Pons (tissue), 1 donor: Measurements from ENCODE around the gene BMPR1B.
"Not testable (repeated sequence)": the region's sequence is repeated elsewhere in the genome, so short reads cannot be mapped to it uniquely, and the experiment has no call there.

Experiments
- DNase-seq: peaks from one replicate; pipeline ENCODE4 v3.0.0-alpha.2; 2016; ENCODE audit warnings: low spot score

Gene BMPR1B

DNA sequence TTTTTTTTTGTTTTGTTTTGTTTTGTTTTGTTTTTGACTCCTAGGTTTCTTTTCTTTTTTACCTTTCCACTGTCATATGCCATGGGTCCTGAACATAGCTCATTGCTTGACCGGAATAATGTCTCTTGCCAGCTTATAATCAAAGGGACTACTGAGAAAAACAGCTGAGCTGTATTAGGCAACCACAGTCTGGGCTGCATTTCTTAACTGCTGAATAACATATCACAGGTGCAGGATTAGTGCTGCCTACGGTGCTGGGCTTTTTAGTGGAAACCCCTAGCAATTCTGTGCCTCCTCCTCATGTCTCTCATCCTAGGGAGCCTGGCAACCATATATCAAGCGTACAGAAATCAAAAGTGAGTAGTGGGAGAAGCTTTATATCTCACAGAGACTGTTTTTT lies 333.5 kb downstream of the BMPR1B start:
- no peak for DNase-seq

DNA sequence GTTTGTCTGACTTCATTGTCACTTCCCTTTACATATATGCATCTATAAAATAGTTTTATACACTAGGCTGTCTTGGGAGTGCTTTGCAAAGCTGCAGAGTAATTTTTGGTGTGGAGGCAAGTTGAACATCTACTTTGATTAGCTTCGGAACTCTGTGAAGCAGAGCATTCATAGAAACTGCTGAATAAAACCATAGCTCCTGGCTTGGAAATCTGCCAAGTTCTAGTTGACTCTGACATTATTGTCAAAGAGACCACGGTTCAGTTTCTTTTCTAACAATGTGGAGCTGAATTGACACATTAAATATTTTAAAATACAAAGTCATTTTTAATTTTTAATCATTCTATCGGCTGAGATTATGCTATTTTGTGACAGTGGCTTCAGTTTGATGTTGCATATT lies 335.0 kb downstream of the BMPR1B start:
- no peak for DNase-seq

DNA sequence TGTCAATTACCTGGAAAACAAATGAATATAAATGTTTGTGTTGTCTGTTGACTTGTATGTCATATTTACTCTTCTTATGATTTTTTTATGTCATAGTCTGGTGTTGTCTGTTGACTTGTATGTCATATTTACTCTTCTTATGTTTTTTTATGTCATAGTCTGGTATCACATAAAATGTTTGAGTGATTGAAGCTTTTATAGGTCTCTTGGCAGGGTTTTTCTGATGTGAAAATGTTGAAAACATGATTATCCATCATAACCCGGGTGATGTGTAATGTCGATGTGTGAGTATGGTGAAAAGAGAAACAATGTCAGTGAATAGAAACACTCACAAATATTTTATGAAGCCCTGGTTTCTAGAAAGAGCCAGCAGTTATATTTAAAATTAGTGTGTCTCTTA lies 335.7 kb downstream of the BMPR1B start:
- DNase-seq, result no peak

GRCh38 chr4:95093936-95094929 lies 336.5 kb downstream of the BMPR1B start:
- DNase-seq, result no peak

DNA sequence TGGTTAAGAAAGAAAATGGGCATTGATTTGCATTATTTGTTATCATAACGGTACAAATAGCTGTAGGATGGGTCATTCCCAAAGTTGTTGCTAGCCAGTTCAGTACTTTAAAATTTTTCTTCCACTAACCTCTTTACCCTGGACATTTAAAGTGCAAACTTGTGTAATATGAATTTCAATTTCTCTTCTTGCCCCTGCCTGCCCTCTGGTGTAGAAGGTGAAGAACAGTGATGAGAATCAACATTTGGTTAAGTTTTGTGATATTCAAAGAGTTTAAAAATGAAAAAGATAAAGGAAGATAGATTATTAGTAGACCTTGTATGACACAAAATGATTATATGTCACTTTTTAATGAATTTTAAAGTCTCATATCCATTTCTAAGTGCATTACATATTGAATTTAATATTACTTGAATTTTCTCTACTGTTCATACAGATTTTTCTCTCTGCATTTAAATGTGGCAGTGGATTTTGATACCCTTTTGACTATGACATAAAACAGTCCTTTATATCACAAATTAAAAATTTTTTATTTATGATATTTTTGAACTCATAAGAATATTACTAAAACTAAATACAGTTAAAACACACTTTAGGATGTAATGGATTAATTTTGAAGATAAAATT lies 337.7 kb downstream of the BMPR1B start:
- peak; percentile 48 for DNase-seq

DNA sequence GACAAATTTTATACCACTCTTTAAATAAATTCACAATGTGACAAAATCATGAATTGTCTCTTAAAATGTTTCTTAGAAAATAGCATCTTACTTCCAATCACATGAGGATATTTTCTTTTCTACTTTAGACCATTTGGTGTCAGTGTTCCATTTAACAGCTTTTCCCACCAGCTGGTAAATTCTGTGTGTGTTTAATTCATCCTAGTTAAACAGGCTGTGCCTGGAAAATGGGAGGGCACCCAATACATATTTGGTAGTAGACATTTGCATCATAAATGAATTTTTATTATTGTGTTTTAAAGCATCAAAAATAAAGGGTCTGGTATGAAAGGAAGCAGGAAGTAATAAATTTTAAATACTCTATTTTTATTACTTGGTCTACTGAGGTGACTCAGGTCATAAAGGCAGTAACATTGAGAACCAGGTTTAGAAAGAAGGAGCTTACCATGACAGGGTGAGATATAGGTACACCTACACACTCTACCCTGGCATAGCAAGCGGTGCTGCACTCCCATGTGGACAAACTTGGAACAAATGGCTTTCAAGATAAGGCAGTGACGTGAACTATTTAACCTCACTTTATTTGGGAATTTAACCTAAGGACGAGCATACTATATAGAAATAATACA lies 344.5 kb downstream of the BMPR1B start:
- DNase-seq, result no peak

DNA sequence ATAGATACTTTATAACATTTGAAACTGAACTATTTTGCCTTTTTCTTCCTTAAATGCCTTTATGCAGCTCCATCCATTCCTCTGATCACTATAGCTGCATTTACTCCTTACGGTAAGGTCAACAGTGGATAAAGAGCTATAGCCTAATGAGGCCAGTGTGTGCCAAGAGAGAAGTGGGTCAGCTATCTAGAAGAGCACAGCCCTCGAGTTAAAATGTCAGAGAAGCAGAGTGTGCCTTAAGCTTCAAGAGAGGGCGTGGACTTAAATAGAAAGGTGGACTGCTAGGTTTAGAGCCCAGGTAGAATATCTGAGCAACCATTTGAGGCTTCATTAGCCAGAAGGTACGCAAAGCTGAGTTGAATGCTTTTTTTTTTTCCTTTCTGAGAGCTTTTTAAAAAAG lies 347.4 kb downstream of the BMPR1B start:
- no peak for DNase-seq

DNA sequence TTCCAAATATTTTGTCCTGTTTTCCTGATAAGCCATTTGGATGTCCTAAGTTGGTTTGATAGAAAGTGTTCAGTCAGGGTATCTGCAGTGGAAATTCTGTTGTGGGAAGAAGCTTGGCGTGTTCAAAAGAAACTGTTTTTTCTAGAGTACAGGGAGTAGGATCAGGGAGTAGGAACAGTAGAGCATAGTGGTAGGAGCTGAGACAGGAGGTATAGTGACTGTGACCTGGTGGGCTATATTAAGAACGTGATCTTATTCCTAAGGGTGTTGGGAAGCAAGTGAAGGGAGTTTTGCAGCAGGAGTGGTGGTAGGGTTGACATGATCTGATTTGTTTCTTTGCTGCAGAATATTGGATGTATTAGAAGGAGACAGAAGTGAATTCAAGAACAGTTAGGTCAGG lies 348.2 kb downstream of the BMPR1B start:
- no peak for DNase-seq

- DNase-seq, result no peak
Measured at GRCh38 chr4:95106408-95106928, 348.7 kb downstream of the BMPR1B start.

GRCh38 chr4:95107004-95107403 lies 349.2 kb downstream of the BMPR1B start:
- no peak for DNase-seq

- no peak for DNase-seq
Measured at GRCh38 chr4:95107635-95108034, 349.9 kb downstream of the BMPR1B start.

DNA sequence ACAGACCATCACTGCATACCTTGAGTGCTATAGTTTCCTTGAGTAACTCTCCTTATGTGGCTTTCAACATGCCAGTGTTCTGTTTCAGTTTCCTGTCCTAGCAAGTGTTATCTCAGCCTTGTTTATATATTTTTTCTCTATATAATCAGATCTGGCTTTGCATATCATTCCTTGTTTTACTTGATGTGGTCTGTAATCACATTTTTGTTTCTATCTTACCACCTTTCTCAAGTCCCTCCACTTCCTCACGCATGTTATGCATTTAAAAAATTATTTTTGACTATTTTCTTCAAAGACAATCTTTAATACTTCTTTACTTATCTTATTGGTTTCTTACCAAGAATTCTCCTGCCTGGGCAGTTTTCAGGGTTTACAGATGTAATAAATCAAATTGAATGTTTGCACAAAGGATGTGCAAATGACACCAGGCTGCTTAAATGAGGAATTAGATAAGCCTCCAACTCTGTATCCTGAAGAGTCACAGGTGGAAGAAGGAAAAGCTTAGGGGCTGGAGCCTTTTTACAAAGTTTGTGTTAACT lies 351.2 kb downstream of the BMPR1B start:
- no peak for DNase-seq

DNA sequence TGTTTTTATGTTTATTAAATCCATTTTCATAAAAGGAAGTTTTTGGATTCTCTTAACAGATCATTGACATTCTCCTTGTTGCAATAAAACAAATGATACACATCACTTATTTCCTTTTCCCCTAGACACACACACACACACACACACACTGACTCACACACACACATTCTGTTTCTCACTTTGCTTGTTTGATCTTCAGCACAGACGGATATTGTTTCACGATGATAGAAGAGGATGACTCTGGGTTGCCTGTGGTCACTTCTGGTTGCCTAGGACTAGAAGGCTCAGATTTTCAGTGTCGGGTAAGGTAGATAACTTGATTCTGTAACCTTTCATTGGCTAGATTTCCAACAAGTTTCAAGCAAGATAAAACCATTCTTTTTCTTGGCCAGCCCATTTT lies 356.8 kb downstream of the BMPR1B start:
- DNase-seq, result no peak

DNA sequence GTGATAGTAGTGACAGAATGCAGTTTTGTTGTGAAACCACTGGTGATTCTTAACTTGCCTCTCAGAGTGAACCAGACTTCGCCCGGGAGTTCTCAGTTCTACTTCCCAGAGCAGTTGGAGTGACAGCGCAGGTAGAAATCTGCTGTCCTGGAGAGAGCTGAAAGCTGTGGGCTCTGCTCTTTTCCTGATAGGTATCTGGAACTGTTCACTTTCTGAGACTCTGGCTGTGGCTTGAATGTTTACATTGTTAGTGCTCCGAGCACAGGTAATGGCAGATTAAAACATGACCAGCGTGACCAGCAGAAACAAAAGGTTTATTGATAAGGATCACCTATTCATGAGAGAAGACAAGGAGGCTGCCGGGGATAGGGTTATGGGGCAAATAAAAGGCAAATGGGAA lies 360.7 kb downstream of the BMPR1B start:
- DNase-seq, result no peak

GRCh38 chr4:95120456-95120855 lies 362.7 kb downstream of the BMPR1B start:
- DNase-seq, result no peak

DNA sequence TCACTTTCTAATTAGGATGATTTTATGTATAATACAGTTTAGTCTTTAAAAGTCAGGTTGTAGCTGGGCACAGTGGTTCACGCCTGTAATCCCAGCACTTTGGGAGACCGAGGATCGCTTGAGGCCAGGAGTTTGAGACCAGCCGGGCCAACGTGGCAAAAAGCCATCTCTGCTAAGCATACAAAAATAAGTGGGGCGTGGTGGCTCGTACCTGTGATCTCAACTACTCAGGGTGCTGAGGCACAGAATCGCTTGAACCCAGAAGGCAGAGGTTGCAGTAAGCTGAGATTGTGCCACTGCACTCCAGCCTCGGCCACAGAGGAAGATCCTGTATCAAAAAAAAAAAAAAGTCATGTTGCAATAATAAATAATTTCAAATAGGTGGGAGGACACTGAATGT lies 364.2 kb downstream of the BMPR1B start:
- no peak for DNase-seq

GRCh38 chr4:95124906-95125504 lies 367.2 kb downstream of the BMPR1B start:
- DNase-seq, result peak; percentile 74

DNA sequence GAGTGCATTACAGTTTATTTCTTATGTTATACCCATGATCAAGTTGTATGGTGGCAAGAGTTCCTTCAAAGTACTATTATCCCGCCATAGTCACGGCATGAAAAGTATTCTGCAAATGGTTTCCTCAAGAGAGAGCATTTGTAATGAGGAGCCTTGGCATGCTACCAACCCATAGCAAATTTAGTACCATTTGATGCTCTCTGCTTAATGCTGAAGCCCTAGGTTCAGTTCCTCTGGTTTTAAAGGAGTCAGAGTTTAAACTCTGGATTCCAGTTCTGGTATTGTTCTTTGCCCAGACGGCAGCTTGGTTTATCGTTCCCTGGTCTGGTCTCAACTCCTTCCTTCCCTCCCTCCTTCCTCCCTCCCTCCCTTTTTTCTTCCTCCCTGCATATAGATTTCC lies 371.3 kb downstream of the BMPR1B start:
- no peak for DNase-seq

DNA sequence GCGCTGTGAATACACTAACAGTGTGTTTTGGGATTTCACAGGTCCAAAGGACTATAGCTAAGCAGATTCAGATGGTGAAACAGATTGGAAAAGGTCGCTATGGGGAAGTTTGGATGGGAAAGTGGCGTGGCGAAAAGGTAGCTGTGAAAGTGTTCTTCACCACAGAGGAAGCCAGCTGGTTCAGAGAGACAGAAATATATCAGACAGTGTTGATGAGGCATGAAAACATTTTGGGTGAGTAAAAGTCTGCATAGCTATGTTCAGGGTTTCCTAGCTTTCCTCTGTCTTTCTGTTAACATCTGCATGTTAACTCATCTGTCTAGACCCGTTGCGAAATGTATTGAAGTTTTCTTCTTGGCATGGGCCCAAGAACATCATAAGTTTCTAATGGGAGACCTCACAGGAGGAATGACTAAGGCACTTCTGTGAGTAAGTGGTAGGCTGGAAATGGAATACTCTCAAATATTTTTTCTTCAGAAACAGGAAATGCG lies 372.1 kb downstream of the BMPR1B start:
- peak; percentile 19 for DNase-seq

DNA sequence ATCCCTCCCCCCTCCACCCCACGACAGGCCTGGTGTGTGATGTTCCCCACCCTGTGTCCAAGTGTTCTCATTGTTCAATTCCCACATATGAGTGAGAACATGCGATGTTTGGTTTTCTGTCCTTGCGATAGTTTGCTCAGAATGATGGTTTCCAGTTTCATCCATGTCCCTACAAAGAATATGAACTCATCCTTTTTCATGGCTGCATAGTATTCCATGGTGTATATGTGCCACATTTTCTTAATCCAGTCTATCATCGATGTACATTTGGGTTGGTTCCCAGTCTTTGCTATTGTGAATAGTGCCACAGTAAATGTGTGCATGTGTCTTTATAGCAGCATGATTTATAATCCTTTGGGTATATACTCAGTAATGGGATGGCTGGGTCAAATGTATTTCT lies 376.3 kb downstream of the BMPR1B start:
- DNase-seq, result not testable (repeated sequence)

DNA sequence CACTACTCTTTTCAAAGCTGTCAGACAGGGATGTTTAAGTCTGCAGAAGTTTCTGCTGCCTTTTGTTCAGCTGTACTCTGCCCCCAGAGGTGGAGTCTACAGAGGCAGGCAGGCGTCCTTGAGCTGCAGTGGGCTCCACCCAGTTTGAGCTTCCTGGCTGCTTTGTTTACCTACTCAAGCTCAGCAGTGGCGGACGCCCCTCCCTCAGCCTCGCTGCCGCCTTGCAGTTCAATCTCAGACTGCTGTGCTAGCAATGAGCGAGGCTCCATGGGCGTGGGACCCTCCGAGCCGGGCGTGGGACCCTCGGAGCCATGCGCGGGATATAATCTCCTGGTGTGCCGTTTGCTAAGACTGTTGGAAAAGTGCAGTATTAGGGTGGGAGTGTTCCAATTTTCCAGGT lies 381.7 kb downstream of the BMPR1B start:
- DNase-seq, result not testable (repeated sequence)

- DNase-seq, result no peak
Measured at GRCh38 chr4:95141361-95141760, 383.6 kb downstream of the BMPR1B start.
